Measurements from ENCODE around the gene ARID4A. TPM values are rescaled to one million over a fixed set of nuclear protein-coding genes. Genes with fewer than 3 reads are reported as not detected.

Gene ARID4A
- total RNA-seq, 1 experiment from 2014 or later: 12.5 TPM

GRCh38 chr14:58285132-58285531 is 13.2 kb upstream of the ARID4A start:
- POLR2A ChIA-PET: no interaction called here
- no peak for ATAC-seq
- H3K9me3 Mint-ChIP-seq: no peaks in the 10 kb centered on the region

More at GRCh38 chr14:58285132-58285531, 13.2 kb upstream of the ARID4A start:
- Mint-ChIP-seq H3K4me1 (no peaks in the 10 kb centered on the region), H3K27me3 (ENCODE audit: low read depth) (no peaks in the 10 kb centered on the region), H3K4me3 (no peak overlapping the region), H3K36me3 (peaks cover 62% of the 10 kb centered on the region), H3K27ac (peak overlapping the region; percentile 41; the same call in 1 of the 2 replicates)
- TF ChIP-seq ZMAT4 (CRISPR knock-in tag; IDR thresholded peaks at IDR 0.05) (no peak), ZNF532 (CRISPR knock-in tag; IDR thresholded peaks at IDR 0.05; ENCODE audit: borderline replicate concordance) (no peak), FOXP1 (CRISPR knock-in tag; IDR thresholded peaks at IDR 0.05; ENCODE audit: borderline replicate concordance) (no peak), TEAD4 (CRISPR knock-in tag; IDR thresholded peaks at IDR 0.05) (no peak), CBFB (CRISPR knock-in tag; IDR thresholded peaks at IDR 0.05; ENCODE audit: low read depth) (no peak), AFF4 (CRISPR knock-in tag; IDR thresholded peaks at IDR 0.05; ENCODE audit: borderline replicate concordance) (no peak), ZNF423 (CRISPR knock-in tag; IDR thresholded peaks at IDR 0.05) (no peak), ZNF138 (CRISPR knock-in tag; conservative IDR thresholded peaks at IDR 0.05) (no peak), HMGXB4 (CRISPR knock-in tag; IDR thresholded peaks at IDR 0.05) (no peak), RELA (CRISPR knock-in tag; IDR thresholded peaks at IDR 0.05; ENCODE audit: borderline replicate concordance) (no peak), ZBTB43 (CRISPR knock-in tag; IDR thresholded peaks at IDR 0.05) (no peak), IRF2 (CRISPR knock-in tag; IDR thresholded peaks at IDR 0.05; ENCODE audit: borderline replicate concordance, low read depth) (no peak)
- TF ChIP-seq, protein P1, sequence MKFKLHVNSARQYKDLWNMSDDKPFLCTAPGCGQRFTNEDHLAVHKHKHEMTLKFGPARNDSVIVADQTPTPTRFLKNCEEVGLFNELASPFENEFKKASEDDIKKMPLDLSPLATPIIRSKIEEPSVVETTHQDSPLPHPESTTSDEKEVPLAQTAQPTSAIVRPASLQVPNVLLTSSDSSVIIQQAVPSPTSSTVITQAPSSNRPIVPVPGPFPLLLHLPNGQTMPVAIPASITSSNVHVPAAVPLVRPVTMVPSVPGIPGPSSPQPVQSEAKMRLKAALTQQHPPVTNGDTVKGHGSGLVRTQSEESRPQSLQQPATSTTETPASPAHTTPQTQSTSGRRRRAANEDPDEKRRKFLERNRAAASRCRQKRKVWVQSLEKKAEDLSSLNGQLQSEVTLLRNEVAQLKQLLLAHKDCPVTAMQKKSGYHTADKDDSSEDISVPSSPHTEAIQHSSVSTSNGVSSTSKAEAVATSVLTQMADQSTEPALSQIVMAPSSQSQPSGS (CRISPR knock-in tag; IDR thresholded peaks at IDR 0.05; ENCODE audit: borderline replicate concordance, low read depth): no peak
- TF ChIP-seq, protein P2, sequence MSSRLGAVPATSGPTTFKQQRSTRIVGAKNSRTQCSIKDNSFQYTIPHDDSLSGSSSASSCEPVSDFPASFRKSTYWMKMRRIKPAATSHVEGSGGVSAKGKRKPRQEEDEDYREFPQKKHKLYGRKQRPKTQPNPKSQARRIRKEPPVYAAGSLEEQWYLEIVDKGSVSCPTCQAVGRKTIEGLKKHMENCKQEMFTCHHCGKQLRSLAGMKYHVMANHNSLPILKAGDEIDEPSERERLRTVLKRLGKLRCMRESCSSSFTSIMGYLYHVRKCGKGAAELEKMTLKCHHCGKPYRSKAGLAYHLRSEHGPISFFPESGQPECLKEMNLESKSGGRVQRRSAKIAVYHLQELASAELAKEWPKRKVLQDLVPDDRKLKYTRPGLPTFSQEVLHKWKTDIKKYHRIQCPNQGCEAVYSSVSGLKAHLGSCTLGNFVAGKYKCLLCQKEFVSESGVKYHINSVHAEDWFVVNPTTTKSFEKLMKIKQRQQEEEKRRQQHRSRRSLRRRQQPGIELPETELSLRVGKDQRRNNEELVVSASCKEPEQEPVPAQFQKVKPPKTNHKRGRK (CRISPR knock-in tag; IDR thresholded peaks at IDR 0.05; ENCODE audit: borderline replicate concordance): no peak
- TF ChIP-seq, protein P3, sequence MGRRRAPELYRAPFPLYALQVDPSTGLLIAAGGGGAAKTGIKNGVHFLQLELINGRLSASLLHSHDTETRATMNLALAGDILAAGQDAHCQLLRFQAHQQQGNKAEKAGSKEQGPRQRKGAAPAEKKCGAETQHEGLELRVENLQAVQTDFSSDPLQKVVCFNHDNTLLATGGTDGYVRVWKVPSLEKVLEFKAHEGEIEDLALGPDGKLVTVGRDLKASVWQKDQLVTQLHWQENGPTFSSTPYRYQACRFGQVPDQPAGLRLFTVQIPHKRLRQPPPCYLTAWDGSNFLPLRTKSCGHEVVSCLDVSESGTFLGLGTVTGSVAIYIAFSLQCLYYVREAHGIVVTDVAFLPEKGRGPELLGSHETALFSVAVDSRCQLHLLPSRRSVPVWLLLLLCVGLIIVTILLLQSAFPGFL (CRISPR knock-in tag; IDR thresholded peaks at IDR 0.05; ENCODE audit: borderline replicate concordance): no peak
- TF ChIP-seq, protein P4, sequence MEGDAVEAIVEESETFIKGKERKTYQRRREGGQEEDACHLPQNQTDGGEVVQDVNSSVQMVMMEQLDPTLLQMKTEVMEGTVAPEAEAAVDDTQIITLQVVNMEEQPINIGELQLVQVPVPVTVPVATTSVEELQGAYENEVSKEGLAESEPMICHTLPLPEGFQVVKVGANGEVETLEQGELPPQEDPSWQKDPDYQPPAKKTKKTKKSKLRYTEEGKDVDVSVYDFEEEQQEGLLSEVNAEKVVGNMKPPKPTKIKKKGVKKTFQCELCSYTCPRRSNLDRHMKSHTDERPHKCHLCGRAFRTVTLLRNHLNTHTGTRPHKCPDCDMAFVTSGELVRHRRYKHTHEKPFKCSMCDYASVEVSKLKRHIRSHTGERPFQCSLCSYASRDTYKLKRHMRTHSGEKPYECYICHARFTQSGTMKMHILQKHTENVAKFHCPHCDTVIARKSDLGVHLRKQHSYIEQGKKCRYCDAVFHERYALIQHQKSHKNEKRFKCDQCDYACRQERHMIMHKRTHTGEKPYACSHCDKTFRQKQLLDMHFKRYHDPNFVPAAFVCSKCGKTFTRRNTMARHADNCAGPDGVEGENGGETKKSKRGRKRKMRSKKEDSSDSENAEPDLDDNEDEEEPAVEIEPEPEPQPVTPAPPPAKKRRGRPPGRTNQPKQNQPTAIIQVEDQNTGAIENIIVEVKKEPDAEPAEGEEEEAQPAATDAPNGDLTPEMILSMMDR (IDR thresholded peaks at IDR 0.05): no peak
- TF ChIP-seq, protein P5, sequence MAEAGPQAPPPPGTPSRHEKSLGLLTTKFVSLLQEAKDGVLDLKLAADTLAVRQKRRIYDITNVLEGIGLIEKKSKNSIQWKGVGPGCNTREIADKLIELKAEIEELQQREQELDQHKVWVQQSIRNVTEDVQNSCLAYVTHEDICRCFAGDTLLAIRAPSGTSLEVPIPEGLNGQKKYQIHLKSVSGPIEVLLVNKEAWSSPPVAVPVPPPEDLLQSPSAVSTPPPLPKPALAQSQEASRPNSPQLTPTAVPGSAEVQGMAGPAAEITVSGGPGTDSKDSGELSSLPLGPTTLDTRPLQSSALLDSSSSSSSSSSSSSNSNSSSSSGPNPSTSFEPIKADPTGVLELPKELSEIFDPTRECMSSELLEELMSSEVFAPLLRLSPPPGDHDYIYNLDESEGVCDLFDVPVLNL (CRISPR knock-in tag; IDR thresholded peaks at IDR 0.05; ENCODE audit: borderline replicate concordance, low read depth): no peak
- CTCF ChIA-PET: no interaction called here
- no peak for DNase-seq (ENCODE audit: low spot score)
